IMR-90 (cell line): Measurements from ENCODE around the gene PCBP3. TPM values are rescaled to one million over a fixed set of nuclear protein-coding genes. Genes with fewer than 3 reads are reported as not detected.
A peak's percentile ranks its signal among the peaks of the same experiment; 100 is the strongest.

Source experiments
- ELK1 ChIP-seq: fragments of 150-350 bp; IDR thresholded peaks from 2 replicates; pipeline ENCODE4 v1.6.1; 2016; ENCODE audit warnings: low read depth, mild to moderate bottlenecking, low read length, moderate library complexity, borderline replicate concordance
- MXI1 ChIP-seq: IDR thresholded peaks from 2 replicates; pipeline ENCODE4 v1.6.1; 2012; ENCODE audit warnings: low read depth, mild to moderate bottlenecking, low read length, moderate library complexity, borderline replicate concordance
- RAD21 ChIP-seq: IDR thresholded peaks from 2 replicates; pipeline ENCODE4 v1.6.1; 2012; ENCODE audit warnings: low read length, improper control_type of control experiment
- polyA plus RNA-seq, 3 experiments: library from polyadenylated mRNA; depleted of rRNA; stranded (reverse); fragments of >200 nt; gene quantifications; 2 replicates each; pipeline ENCODE4 v1.2.3, GENCODE V29; 2012; ENCODE audit warnings: low replicate concordance in 1 of 3
- total RNA-seq: library from RNA; depleted of rRNA; stranded (reverse); fragments of >200 nt; gene quantifications from 2 replicates; pipeline ENCODE4 v1.2.3, GENCODE V29; 2012

Gene PCBP3
- total and polyA plus RNA-seq, 2 of the 4 experiments (the other 2 are of a cell fraction) = 2.9 to 3.9 TPM

- TF ChIP-seq ELK1 = no peak
- TF ChIP-seq RAD21 = peak; percentile 93
- TF ChIP-seq MXI1 = no peak; the same call in 1 of the 2 replicates
Observed at GRCh38 chr21:45970674-45971615, 327.4 kb downstream of the PCBP3 start (continued).
